Measurements from ENCODE around the gene MYRIP.

DNA sequence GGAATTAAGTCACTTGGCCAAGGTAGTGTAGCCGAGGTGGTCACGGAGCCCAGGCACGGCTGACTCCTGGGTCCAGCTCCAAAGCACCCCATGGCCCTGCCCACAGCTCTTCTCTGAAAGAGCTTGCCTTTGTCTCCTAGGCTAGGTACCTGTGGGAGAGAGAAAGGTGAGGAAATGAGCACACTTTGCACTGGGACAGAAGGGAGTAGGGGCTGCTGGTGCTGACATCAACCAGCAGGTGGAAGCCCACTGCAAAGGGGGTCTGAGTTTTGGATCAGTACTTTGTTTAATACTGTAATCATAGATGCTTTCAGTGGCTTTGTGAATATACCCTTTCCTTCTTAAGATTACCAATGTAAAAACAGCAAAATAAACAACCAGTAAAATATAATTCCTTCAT is 371.8 kb downstream of the MYRIP start:
- TF ChIP-seq ZNF274 (IDR thresholded peaks at IDR 0.05; ENCODE audit: low read depth, low read length) (no peak), YY1 (IDR thresholded peaks at IDR 0.05; ENCODE audit: insufficient read depth, insufficient read length) (no peak)
